PFSK-1 (cell line): ENCODE results near the gene HPGD.
A peak's percentile ranks its signal among the peaks of the same experiment; 100 is the strongest.

Experiments
- POLR2AphosphoS5 ChIP-seq: IDR thresholded peaks from 2 replicates; pipeline ENCODE4 v1.6.1; 2012; ENCODE audit warnings: low read depth, mild to moderate bottlenecking, control low read depth, low read length, moderate library complexity
- SIN3A ChIP-seq: IDR thresholded peaks from 2 replicates; pipeline ENCODE4 v1.6.1; 2012; ENCODE audit warnings: mild to moderate bottlenecking, low read length, moderate library complexity, borderline replicate concordance; ENCODE audit not compliant: insufficient read depth
- TAF1 ChIP-seq: IDR thresholded peaks from 2 replicates; pipeline ENCODE4 v1.6.1; 2012; ENCODE audit warnings: low read length, control low read depth, borderline replicate concordance; ENCODE audit not compliant: insufficient read depth
- TF ChIP-seq, protein P1 (sequence below), 2 experiments: IDR thresholded peaks; 2 replicates each; pipeline versions ENCODE4 v1.6.1 to v1.8.0; 2011 to 2012; ENCODE audit warnings: low read depth in 2 of 2, low read length in 2 of 2, control low read depth in 1 of 2, inconsistent platforms in 1 of 2, mild to moderate bottlenecking in 1 of 2, moderate library complexity in 1 of 2; ENCODE audit not compliant: insufficient read depth in 1 of 2

DNA sequence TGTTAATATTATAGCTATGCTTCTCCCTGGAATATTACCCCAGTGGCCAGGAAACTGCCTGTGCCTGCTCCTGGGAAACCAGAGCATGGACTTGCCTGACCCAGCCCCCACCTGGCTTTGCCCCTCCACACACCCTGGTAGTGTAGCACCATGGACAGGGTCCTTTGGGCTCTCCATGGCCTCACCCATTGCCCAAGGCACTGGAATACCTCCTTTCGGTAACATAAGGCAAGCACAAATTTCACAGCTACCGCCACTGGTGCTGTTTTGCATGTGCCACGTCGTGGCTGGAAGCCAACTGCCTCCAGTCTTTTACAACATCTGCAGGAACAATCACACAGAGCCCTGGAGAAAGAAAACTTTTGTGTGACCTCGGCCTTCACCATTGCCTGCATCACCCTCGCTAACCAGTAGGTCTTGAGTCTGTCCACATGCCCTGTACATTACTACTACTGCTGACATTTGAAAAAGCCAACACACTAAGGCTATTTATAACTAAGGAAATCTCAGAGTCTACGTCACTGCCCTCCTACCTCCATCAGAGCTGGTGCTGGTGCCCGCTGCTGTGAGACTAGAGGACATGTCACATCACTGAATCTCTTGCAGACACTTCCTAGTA is 47.7 kb downstream of the HPGD start:
- TF ChIP-seq POLR2AphosphoS5 (no peak), SIN3A (no peak), TAF1 (no peak)
- TF ChIP-seq, protein P1, sequence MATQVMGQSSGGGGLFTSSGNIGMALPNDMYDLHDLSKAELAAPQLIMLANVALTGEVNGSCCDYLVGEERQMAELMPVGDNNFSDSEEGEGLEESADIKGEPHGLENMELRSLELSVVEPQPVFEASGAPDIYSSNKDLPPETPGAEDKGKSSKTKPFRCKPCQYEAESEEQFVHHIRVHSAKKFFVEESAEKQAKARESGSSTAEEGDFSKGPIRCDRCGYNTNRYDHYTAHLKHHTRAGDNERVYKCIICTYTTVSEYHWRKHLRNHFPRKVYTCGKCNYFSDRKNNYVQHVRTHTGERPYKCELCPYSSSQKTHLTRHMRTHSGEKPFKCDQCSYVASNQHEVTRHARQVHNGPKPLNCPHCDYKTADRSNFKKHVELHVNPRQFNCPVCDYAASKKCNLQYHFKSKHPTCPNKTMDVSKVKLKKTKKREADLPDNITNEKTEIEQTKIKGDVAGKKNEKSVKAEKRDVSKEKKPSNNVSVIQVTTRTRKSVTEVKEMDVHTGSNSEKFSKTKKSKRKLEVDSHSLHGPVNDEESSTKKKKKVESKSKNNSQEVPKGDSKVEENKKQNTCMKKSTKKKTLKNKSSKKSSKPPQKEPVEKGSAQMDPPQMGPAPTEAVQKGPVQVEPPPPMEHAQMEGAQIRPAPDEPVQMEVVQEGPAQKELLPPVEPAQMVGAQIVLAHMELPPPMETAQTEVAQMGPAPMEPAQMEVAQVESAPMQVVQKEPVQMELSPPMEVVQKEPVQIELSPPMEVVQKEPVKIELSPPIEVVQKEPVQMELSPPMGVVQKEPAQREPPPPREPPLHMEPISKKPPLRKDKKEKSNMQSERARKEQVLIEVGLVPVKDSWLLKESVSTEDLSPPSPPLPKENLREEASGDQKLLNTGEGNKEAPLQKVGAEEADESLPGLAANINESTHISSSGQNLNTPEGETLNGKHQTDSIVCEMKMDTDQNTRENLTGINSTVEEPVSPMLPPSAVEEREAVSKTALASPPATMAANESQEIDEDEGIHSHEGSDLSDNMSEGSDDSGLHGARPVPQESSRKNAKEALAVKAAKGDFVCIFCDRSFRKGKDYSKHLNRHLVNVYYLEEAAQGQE (IDR thresholded peaks at IDR 0.05; ENCODE audit: insufficient read depth in 1 of 2, low read depth in 2 of 2, low read length in 2 of 2), result peak; percentile 75 to 93
